WTC11 (cell line): ENCODE measurements around the gene MEPCE. TPM values are rescaled to one million over a fixed set of nuclear protein-coding genes. Genes with fewer than 3 reads are reported as not detected.

Experiments
- ATAC-seq: fragments of 200-7000 bp; cut with Tn5 transposase; 2 replicates; pipeline ENCODE4 v1.10.0; 2021; ENCODE audit warnings: mild to moderate bottlenecking, moderate library complexity
- CTCF ChIA-PET: fragments of 300-600 bp; sonication (Branson Sonifier 250); formaldehyde crosslinking; loops from one replicate; lab custom pipeline; 2021; ENCODE audit warnings: antibody characterized with exemption; lab: Charles Lee
- POLR2A ChIA-PET: fragments of 350-600 bp; sonication (Branson Sonifier 250); formaldehyde crosslinking; loops from one replicate; lab custom pipeline; 2021; ENCODE audit warnings: antibody characterized with exemption; lab: Charles Lee
- DNase-seq: peaks from one replicate; pipeline ENCODE4 v3.0.0; 2021; ENCODE audit warnings: low spot score
- H3K27ac Mint-ChIP-seq: 2 replicates; pipeline ENCODE4 v1.8.0; 2021; ENCODE audit warnings: mixed read lengths
- H3K27me3 Mint-ChIP-seq: 2 replicates; pipeline ENCODE4 v1.8.0; 2021; ENCODE audit warnings: low read depth, mild to moderate bottlenecking, moderate library complexity, mixed read lengths
- H3K36me3 Mint-ChIP-seq: 2 replicates; pipeline ENCODE4 v1.8.0; 2021; ENCODE audit warnings: mixed read lengths
- H3K4me1 Mint-ChIP-seq: 2 replicates; pipeline ENCODE4 v1.8.0; 2022; ENCODE audit warnings: mixed read lengths
- H3K4me3 Mint-ChIP-seq: 2 replicates; pipeline ENCODE4 v1.8.0; 2021; ENCODE audit warnings: mild to moderate bottlenecking, moderate library complexity, mixed read lengths
- H3K9me3 Mint-ChIP-seq: 2 replicates; pipeline ENCODE4 v1.8.0; 2021; ENCODE audit warnings: mixed read lengths
- AFF4 ChIP-seq: sonication (generic); formaldehyde crosslinking; IDR thresholded peaks from 2 replicates; pipeline ENCODE4 v1.8.1; 2023; ENCODE audit warnings: mild to moderate bottlenecking, missing genetic modification reagents, borderline replicate concordance
- ATF2 ChIP-seq: sonication (generic); formaldehyde crosslinking; IDR thresholded peaks from 2 replicates; pipeline ENCODE4 v1.8.1; 2022; ENCODE audit warnings: low read depth, missing genetic modification reagents, borderline replicate concordance
- E2F1 ChIP-seq: sonication (generic); formaldehyde crosslinking; IDR thresholded peaks from 2 replicates; pipeline ENCODE4 v1.8.0; 2022; ENCODE audit warnings: mild to moderate bottlenecking, missing genetic modification reagents
- FOXP1 ChIP-seq: sonication (generic); formaldehyde crosslinking; IDR thresholded peaks from 2 replicates; pipeline ENCODE4 v1.8.0; 2022; ENCODE audit warnings: missing genetic modification reagents, mild to moderate bottlenecking, moderate library complexity, borderline replicate concordance
- IRF2 ChIP-seq: sonication (generic); formaldehyde crosslinking; IDR thresholded peaks from 2 replicates; pipeline ENCODE4 v1.8.0; 2022; ENCODE audit warnings: low read depth, missing genetic modification reagents, borderline replicate concordance
- MAX ChIP-seq: sonication (generic); formaldehyde crosslinking; IDR thresholded peaks from 2 replicates; pipeline ENCODE4 v1.8.0; 2022; ENCODE audit warnings: mild to moderate bottlenecking, missing genetic modification reagents
- NR1H2 ChIP-seq: sonication (generic); formaldehyde crosslinking; IDR thresholded peaks from 2 replicates; pipeline ENCODE4 v1.9.0; 2021; ENCODE audit warnings: mild to moderate bottlenecking, moderate library complexity, missing genetic modification reagents
- SMAD3 ChIP-seq: sonication (generic); formaldehyde crosslinking; IDR thresholded peaks from 2 replicates; pipeline ENCODE4 v1.8.0; 2022; ENCODE audit warnings: missing genetic modification reagents, mild to moderate bottlenecking, borderline replicate concordance
- TEAD1 ChIP-seq: sonication (generic); formaldehyde crosslinking; IDR thresholded peaks from 2 replicates; pipeline ENCODE4 v1.8.0; 2022; ENCODE audit warnings: mild to moderate bottlenecking, missing genetic modification reagents
- TEAD4 ChIP-seq: sonication (generic); formaldehyde crosslinking; IDR thresholded peaks from 2 replicates; pipeline ENCODE4 v1.8.0; 2022; ENCODE audit warnings: mild to moderate bottlenecking, missing genetic modification reagents
- ZNF138 ChIP-seq: sonication (generic); formaldehyde crosslinking; conservative IDR thresholded peaks from 2 replicates; pipeline ENCODE4 v1.8.1; 2022; ENCODE audit warnings: mild to moderate bottlenecking, moderate library complexity, missing genetic modification reagents
- ZNF219 ChIP-seq: sonication (generic); formaldehyde crosslinking; IDR thresholded peaks from 2 replicates; pipeline ENCODE4 v1.8.0; 2023; ENCODE audit warnings: missing genetic modification reagents, mild to moderate bottlenecking, borderline replicate concordance
- ZNF396 ChIP-seq: fragments of 250-450 bp; sonication (Bioruptor Pico); IDR thresholded peaks from 2 replicates; pipeline ENCODE4 v1.8.0; 2021; ENCODE audit warnings: mild to moderate bottlenecking, moderate library complexity, borderline replicate concordance
- ZNF423 ChIP-seq: fragments of 250-450 bp; sonication (Bioruptor Pico); IDR thresholded peaks from 2 replicates; pipeline ENCODE4 v2.1.2; 2022; ENCODE audit warnings: mild to moderate bottlenecking, moderate library complexity
- ZNF512 ChIP-seq: sonication (generic); formaldehyde crosslinking; IDR thresholded peaks from 2 replicates; pipeline ENCODE4 v1.8.1; 2022; ENCODE audit warnings: missing genetic modification reagents, borderline replicate concordance
- ZNF671 ChIP-seq: fragments of 250-450 bp; sonication (Bioruptor Pico); IDR thresholded peaks from 2 replicates; pipeline ENCODE4 v1.8.0; 2021; ENCODE audit warnings: mild to moderate bottlenecking
- ZSCAN18 ChIP-seq: fragments of 250-450 bp; sonication (Bioruptor Pico); IDR thresholded peaks from 2 replicates; pipeline ENCODE4 v2.1.2; 2022; ENCODE audit warnings: mild to moderate bottlenecking, moderate library complexity
- total RNA-seq: library from RNA; stranded (reverse); gene quantifications from 3 replicates; pipeline ENCODE4 v1.2.3, GENCODE V29; 2021

Gene MEPCE
- total RNA-seq, 1 experiment from 2014 or later: 41.9 TPM

GRCh38 chr7:100464210-100464660 lies 34.6 kb downstream of the MEPCE start, which contains the start of gene SPACDR:
TSS of gene SPACDR (minus strand) at chr7:100464260. CDS start at chr7:100464025, 235 bp downstream.
- TF ChIP-seq FOXP1 (no peak), ZNF396 (no peak), ZNF423 (CRISPR knock-in tag) (no peak)
- no peaks in the 10 kb centered on the region for H3K36me3 Mint-ChIP-seq
- no peaks in the 10 kb centered on the region for H3K9me3 Mint-ChIP-seq
- H3K4me1 Mint-ChIP-seq: no peaks in the 10 kb centered on the region
- DNase-seq (no peak), ATAC-seq (no peak)
- peak within 1 kb of the TSS; percentile 53; the same call in 1 of the 2 replicates for H3K27ac Mint-ChIP-seq
- H3K4me3 Mint-ChIP-seq: no peak within 1 kb of the TSS
- POLR2A ChIA-PET: no interaction called here
- CTCF ChIA-PET: interaction anchor here (0.8 to 7.9 kb wide), 9 partner anchors 9 to 149 kb away, joined by 3 to 56 read pairs (median 8); partner anchors contain the start of genes AGFG2, MOSPD3 and TSC22D4
- no peaks in the 10 kb centered on the region; the same call in none of the 2 replicates for H3K27me3 Mint-ChIP-seq

GRCh38 chr7:100464791-100465190 lies 35.2 kb downstream of the MEPCE start:
- TF ChIP-seq MAX (CRISPR knock-in tag): no peak
- no peak for TF ChIP-seq ZSCAN18
- TF ChIP-seq ZNF512 (CRISPR knock-in tag): 0 out of 2 replicates have a peak, but pooled peaks have one; percentile 31
- no peak for TF ChIP-seq IRF2 (CRISPR knock-in tag)
- no peak for TF ChIP-seq ZNF219 (CRISPR knock-in tag)
- no peak for TF ChIP-seq ZNF671 (CRISPR knock-in tag)
- TF ChIP-seq AFF4: no peak
- TF ChIP-seq SMAD3 (CRISPR knock-in tag): no peak
- TF ChIP-seq, all 79 proteins: peak for 1
- Mint-ChIP-seq H3K4me3 (no peak overlapping the region), H3K36me3 (no peaks in the 10 kb centered on the region), H3K27ac (no peak overlapping the region), H3K9me3 (no peaks in the 10 kb centered on the region), H3K27me3 (no peaks in the 10 kb centered on the region; the same call in 1 of the 2 replicates), H3K4me1 (0 out of 2 replicates have a peak, but pooled peaks cover 2% of the 10 kb centered on the region)
- ChIA-PET CTCF (interaction anchor here (0.7 to 7.9 kb wide), 20 partner anchors 7 to 323 kb away, joined by 3 to 56 read pairs (median 8); partner anchors contain the start of genes AGFG2, MOSPD3, NYAP1 and TSC22D4), POLR2A (no interaction called here)
- no peak for DNase-seq
- no peak for ATAC-seq

- Mint-ChIP-seq H3K4me1 (0 out of 2 replicates have a peak, but pooled peaks cover 6% of the 10 kb centered on the region), H3K9me3 (no peaks in the 10 kb centered on the region), H3K27ac (no peak overlapping the region), H3K27me3 (no peaks in the 10 kb centered on the region; the same call in 1 of the 2 replicates), H3K4me3 (no peak overlapping the region), H3K36me3 (no peaks in the 10 kb centered on the region)
- TF ChIP-seq ZNF138 (no peak), E2F1 (CRISPR knock-in tag) (no peak), NR1H2 (no peak), TEAD4 (CRISPR knock-in tag) (no peak), ATF2 (CRISPR knock-in tag) (no peak), TEAD1 (no peak)
- DNase-seq (no peak), ATAC-seq (no peak)
- CTCF ChIA-PET: interaction anchor here (0.6 to 7.9 kb wide), 42 partner anchors 8 to 322 kb away, joined by 3 to 56 read pairs (median 4); partner anchors contain the start of genes AGFG2, FBXO24, LRCH4 and MOSPD3
- POLR2A ChIA-PET: interaction anchor here (0.6 to 1.6 kb wide), 2 partner anchors 106 to 307 kb away, joined by 3 to 4 read pairs; no protein-coding TSS in a partner anchor
These were observed 35.7 kb downstream of the MEPCE start for GRCh38 chr7:100465299-100465698.
